HepG2 (cell line): Measurements from ENCODE around the gene AKAP8L. TPM values are rescaled to one million over a fixed set of nuclear protein-coding genes. Genes with fewer than 3 reads are reported as not detected.
"Not testable (repeated sequence)": the region's sequence is repeated elsewhere in the genome, so short reads cannot be mapped to it uniquely, and the experiment has no call there.

Experiments used
- DMAP1 ChIP-seq: IDR thresholded peaks from 2 replicates; pipeline ENCODE4 v1.6.1; 2016
- HDAC1 ChIP-seq: sonication (generic); formaldehyde crosslinking; IDR thresholded peaks from 2 replicates; pipeline ENCODE4 v1.5.1; 2020; ENCODE audit warnings: mild to moderate bottlenecking, missing genetic modification reagents
- MAX ChIP-seq: IDR thresholded peaks from 2 replicates; pipeline ENCODE4 v1.6.1; 2012; ENCODE audit warnings: inconsistent platforms
- MNT ChIP-seq: fragments of 450-650 bp; IDR thresholded peaks from 2 replicates; pipeline ENCODE4 v1.6.1; 2016
- PATZ1 ChIP-seq: sonication (generic); formaldehyde crosslinking; IDR thresholded peaks from 2 replicates; pipeline ENCODE4 v1.4.0; 2020; ENCODE audit warnings: missing genetic modification reagents
- RERE ChIP-seq: IDR thresholded peaks from 2 replicates; pipeline ENCODE4 v1.6.1; 2016; ENCODE audit warnings: low read depth, missing genetic modification reagents, missing compliant biosample characterization
- SKI ChIP-seq: fragments of 450-650 bp; IDR thresholded peaks from one replicate; pipeline ENCODE4 v1.6.1; 2018; ENCODE audit warnings: mild to moderate bottlenecking; ENCODE audit not compliant: partially characterized antibody
- SOX13 ChIP-seq, 3 experiments: fragments of 450-650 bp in 1 of 3; sonication (generic) in 1 of 3; formaldehyde crosslinking in 1 of 3; IDR thresholded peaks in 2 of 3; conservative IDR thresholded peaks in 1 of 3; 2 replicates each; pipeline versions ENCODE4 v1.5.0 to v1.6.1; 2016 to 2020; ENCODE audit warnings: antibody characterized with exemption in 1 of 3, mild to moderate bottlenecking in 1 of 3, missing compliant biosample characterization in 1 of 3, missing genetic modification reagents in 1 of 3, moderate library complexity in 1 of 3
- SOX5 ChIP-seq: IDR thresholded peaks from 2 replicates; pipeline ENCODE4 v1.6.1; 2016; ENCODE audit warnings: borderline replicate concordance
- TBX2 ChIP-seq: sonication (generic); formaldehyde crosslinking; IDR thresholded peaks from 2 replicates; pipeline ENCODE4 v1.5.0; 2020; ENCODE audit warnings: missing genetic modification reagents, mild to moderate bottlenecking, borderline replicate concordance
- YEATS2 ChIP-seq: sonication (generic); formaldehyde crosslinking; IDR thresholded peaks from 2 replicates; pipeline ENCODE4 v1.4.0; 2020; ENCODE audit warnings: missing genetic modification reagents, borderline replicate concordance
- ZNF574 ChIP-seq: sonication (generic); formaldehyde crosslinking; IDR thresholded peaks from 2 replicates; pipeline ENCODE4 v1.4.0; 2020; ENCODE audit warnings: missing genetic modification reagents
- polyA plus RNA-seq, 8 experiments: library from polyadenylated mRNA; depleted of rRNA in 3 of 8; stranded (reverse) in 7 of 8; unstranded in 1 of 8; fragments of >200 nt; fragmentation: Illumina TruSeq in 4 of 8; extraction: Trizol in 4 of 8; gene quantifications; 2 replicates each; pipeline versions ENCODE4 v1.2.1 to v1.2.3, GENCODE V29; 2011 to 2016; ENCODE audit warnings: low read depth in 4 of 8, missing spikeins in 1 of 8, mixed read lengths in 1 of 8; ENCODE audit not compliant: insufficient read depth in 1 of 8
- total RNA-seq, 5 experiments: library from RNA; depleted of rRNA; stranded (reverse); fragments of >200 nt; fragmentation: Illumina TruSeq; extraction: Trizol; gene quantifications; 2 replicates each; pipeline ENCODE4 v1.2.3, GENCODE V29; 2016; ENCODE audit warnings: low read depth in 1 of 5

The AKAP8L gene
- total and polyA plus RNA-seq, 2 of the 13 experiments (the other 11 are each of a cell fraction or from before 2014, with no cell fraction given) = 48.2 to 49.6 TPM

GRCh38 chr19:15411351-15411750, 7.4 kb downstream of the AKAP8L start (continued):
- TF ChIP-seq MNT (peak; percentile 50), SOX5 (peak; percentile 61; the same call in 1 of the 2 replicates), HDAC1 (peak; percentile 73; the same call in 1 of the 2 replicates), PATZ1 (peak; percentile 56; the same call in 1 of the 2 replicates), SOX13 (CRISPR knock-in tag; conservative IDR thresholded peaks at IDR 0.05 in 1 of 2, IDR thresholded peaks at IDR 0.05 in 1 of 2) (peak in 1 of 2 experiments; percentile 58; a peak in 2 of 4 replicates), ZNF574 (CRISPR knock-in tag) (0 out of 2 replicates have a peak, but pooled peaks have one; percentile 42), SKI (peak; percentile 23), DMAP1 (CRISPR knock-in tag) (peak; percentile 40; the same call in 1 of the 2 replicates), MAX (peak; percentile 27; the same call in 1 of the 2 replicates), RERE (CRISPR knock-in tag) (0 out of 2 replicates have a peak, but pooled peaks have one; percentile 34), TBX2 (CRISPR knock-in tag) (peak; percentile 78), YEATS2 (CRISPR knock-in tag) (peak; percentile 48; the same call in 1 of the 2 replicates)
- not testable (repeated sequence) for TF ChIP-seq SOX13 (IDR thresholded peaks at IDR 0.05)
- TF ChIP-seq, all 625 proteins: peak for 84; not testable (repeated sequence) for 541
